Loucy (cell line): ENCODE results near the gene CTDSP1.

Experiments
- EZH2phosphoT487 ChIP-seq: fragments of 200-600 bp; IDR thresholded peaks from 2 replicates; pipeline ENCODE4 v1.6.1; 2018; ENCODE audit warnings: antibody characterized with exemption, mild to moderate bottlenecking, moderate library complexity, borderline replicate concordance
- TF ChIP-seq, protein P1 (sequence below): fragments of 200-600 bp; sonication (generic); conservative IDR thresholded peaks from 2 replicates; pipeline ENCODE4 v1.5.1; 2014; ENCODE audit warnings: mild to moderate bottlenecking, antibody characterized with exemption, low read length

DNA sequence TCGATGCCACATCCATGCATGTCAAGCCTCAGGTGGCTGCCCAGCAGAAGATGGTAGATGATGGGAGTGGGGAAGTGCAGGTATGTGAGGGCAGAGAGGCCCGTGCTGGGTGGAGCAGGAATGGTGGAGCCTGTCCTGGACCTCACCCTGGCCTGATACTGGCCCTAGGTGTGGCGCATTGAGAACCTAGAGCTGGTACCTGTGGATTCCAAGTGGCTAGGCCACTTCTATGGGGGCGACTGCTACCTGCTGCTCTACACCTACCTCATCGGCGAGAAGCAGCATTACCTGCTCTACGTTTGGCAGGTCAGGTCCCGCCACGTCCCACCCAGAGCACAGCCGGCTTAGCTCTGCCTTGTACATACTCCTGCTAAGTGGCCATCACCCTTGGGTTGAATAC is 32.2 kb downstream of the CTDSP1 start:
- TF ChIP-seq, protein P1, sequence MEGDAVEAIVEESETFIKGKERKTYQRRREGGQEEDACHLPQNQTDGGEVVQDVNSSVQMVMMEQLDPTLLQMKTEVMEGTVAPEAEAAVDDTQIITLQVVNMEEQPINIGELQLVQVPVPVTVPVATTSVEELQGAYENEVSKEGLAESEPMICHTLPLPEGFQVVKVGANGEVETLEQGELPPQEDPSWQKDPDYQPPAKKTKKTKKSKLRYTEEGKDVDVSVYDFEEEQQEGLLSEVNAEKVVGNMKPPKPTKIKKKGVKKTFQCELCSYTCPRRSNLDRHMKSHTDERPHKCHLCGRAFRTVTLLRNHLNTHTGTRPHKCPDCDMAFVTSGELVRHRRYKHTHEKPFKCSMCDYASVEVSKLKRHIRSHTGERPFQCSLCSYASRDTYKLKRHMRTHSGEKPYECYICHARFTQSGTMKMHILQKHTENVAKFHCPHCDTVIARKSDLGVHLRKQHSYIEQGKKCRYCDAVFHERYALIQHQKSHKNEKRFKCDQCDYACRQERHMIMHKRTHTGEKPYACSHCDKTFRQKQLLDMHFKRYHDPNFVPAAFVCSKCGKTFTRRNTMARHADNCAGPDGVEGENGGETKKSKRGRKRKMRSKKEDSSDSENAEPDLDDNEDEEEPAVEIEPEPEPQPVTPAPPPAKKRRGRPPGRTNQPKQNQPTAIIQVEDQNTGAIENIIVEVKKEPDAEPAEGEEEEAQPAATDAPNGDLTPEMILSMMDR = no peak
- no peak for TF ChIP-seq EZH2phosphoT487
